SU-DHL-6 (cell line): Measurements from ENCODE around the gene IP6K3.

Experiments used
- H2AFZ ChIP-seq: fragments of 200-600 bp; sonication (generic); 2 replicates; pipeline ENCODE4 v1.6.1; 2014; ENCODE audit warnings: low read depth, mild to moderate bottlenecking, moderate library complexity, mixed read lengths, antibody characterized with exemption, low read length; ENCODE audit not compliant: severe bottlenecking
- H3F3A ChIP-seq: fragments of 200-600 bp; shearing (Covaris generic); 2 replicates; pipeline ENCODE4 v1.6.0; 2016; ENCODE audit warnings: antibody characterized with exemption, mild to moderate bottlenecking; ENCODE audit not compliant: insufficient read depth
- H3K27ac ChIP-seq: fragments of 200-600 bp; sonication (generic); 2 replicates; pipeline ENCODE4 v1.5.1; 2016; ENCODE audit warnings: low read depth, mild to moderate bottlenecking, low read length, moderate library complexity, mixed read lengths
- H3K27me3 ChIP-seq: fragments of 200-600 bp; sonication (generic), shearing (Covaris generic); 2 replicates; pipeline ENCODE4 v1.6.0; 2014; ENCODE audit warnings: mild to moderate bottlenecking, low read length
- H3K36me3 ChIP-seq: fragments of 200-600 bp; sonication (generic); 2 replicates; pipeline ENCODE4 v1.6.1; 2014; ENCODE audit warnings: mild to moderate bottlenecking, low read length, mixed read lengths
- H3K4me2 ChIP-seq: fragments of 300-600, 200-600 bp; shearing (Covaris generic), sonication (generic); 2 replicates; pipeline ENCODE4 v1.6.0; 2014; ENCODE audit warnings: low read length, low read depth, mild to moderate bottlenecking; ENCODE audit not compliant: poor library complexity, severe bottlenecking
- H3K4me3 ChIP-seq: fragments of 200-600 bp; sonication (generic); 2 replicates; pipeline ENCODE4 v1.5.1; 2014; ENCODE audit warnings: antibody characterized with exemption, low read length, mild to moderate bottlenecking, mixed read lengths; ENCODE audit not compliant: insufficient read depth, poor library complexity, severe bottlenecking
- H3K79me2 ChIP-seq: fragments of 200-600 bp; sonication (generic); 2 replicates; pipeline ENCODE4 v1.6.1; 2014; ENCODE audit warnings: mild to moderate bottlenecking, low read length, moderate library complexity; ENCODE audit not compliant: insufficient read depth
- H3K9ac ChIP-seq: fragments of 200-600 bp; sonication (generic); 2 replicates; pipeline ENCODE4 v1.7.0; 2014; ENCODE audit warnings: mild to moderate bottlenecking, low read length
- H3K9me2 ChIP-seq: fragments of 200-600 bp; sonication (generic); replicated peaks from 2 replicates; pipeline ENCODE4 v1.6.1; 2014; ENCODE audit warnings: low read length; ENCODE audit not compliant: insufficient read depth
- H3K9me3 ChIP-seq: fragments of 200-600 bp; sonication (generic); 2 replicates; pipeline ENCODE4 v1.6.1; 2014; ENCODE audit warnings: low read length, mixed read lengths; ENCODE audit not compliant: insufficient read depth
- H4K20me1 ChIP-seq: fragments of 200-600 bp; sonication (generic); 2 replicates; pipeline ENCODE4 v1.6.1; 2014; ENCODE audit warnings: low read depth, mild to moderate bottlenecking, antibody characterized with exemption, low read length, moderate library complexity, mixed read lengths
- EZH2phosphoT487 ChIP-seq: fragments of 200-600 bp; sonication (generic), shearing (Covaris generic); conservative IDR thresholded peaks from 2 replicates; pipeline ENCODE4 v1.6.1; 2018; ENCODE audit warnings: mild to moderate bottlenecking, antibody characterized with exemption, low read length, moderate library complexity, mixed read lengths
- TF ChIP-seq, protein P1 (sequence below): fragments of 200-600 bp; sonication (generic); IDR thresholded peaks from one replicate; pipeline ENCODE4 v1.5.1; 2017; ENCODE audit warnings: antibody characterized with exemption, mild to moderate bottlenecking, low read length, moderate library complexity; ENCODE audit not compliant: insufficient read depth, poor library complexity, severe bottlenecking

The IP6K3 gene

DNA sequence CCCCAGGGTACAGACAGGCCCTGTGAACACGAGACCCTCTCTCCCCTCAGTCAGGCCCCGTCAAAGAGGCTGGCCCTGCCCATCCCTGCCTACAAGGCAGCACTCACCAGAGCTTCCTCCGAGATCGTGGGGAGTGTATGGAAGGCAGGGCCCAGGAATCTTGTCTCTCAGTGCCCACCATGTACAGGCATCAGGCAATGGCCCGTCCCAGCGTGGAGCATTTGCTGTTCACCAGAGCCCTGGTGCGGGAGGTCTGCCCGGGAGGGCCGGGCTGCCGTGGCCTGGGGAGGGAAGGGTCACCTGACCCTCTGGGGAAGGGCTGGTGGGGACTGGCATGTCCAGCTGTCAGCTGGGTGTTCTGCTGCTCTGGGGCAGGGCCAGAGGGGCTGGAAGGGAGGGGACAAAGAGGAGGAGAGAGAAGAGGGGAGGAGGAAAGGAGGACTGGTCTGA, at the start of gene IP6K3:
IP6K3 (minus strand) TSS at position 255 of the 450 bp plus-strand sequence. CDS start 11,429 bp downstream, outside the sequence.
- no peak within 1 kb of the TSS for H3K27ac ChIP-seq
- no peak for TF ChIP-seq EZH2phosphoT487
- TF ChIP-seq, protein P1, sequence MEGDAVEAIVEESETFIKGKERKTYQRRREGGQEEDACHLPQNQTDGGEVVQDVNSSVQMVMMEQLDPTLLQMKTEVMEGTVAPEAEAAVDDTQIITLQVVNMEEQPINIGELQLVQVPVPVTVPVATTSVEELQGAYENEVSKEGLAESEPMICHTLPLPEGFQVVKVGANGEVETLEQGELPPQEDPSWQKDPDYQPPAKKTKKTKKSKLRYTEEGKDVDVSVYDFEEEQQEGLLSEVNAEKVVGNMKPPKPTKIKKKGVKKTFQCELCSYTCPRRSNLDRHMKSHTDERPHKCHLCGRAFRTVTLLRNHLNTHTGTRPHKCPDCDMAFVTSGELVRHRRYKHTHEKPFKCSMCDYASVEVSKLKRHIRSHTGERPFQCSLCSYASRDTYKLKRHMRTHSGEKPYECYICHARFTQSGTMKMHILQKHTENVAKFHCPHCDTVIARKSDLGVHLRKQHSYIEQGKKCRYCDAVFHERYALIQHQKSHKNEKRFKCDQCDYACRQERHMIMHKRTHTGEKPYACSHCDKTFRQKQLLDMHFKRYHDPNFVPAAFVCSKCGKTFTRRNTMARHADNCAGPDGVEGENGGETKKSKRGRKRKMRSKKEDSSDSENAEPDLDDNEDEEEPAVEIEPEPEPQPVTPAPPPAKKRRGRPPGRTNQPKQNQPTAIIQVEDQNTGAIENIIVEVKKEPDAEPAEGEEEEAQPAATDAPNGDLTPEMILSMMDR = no peak
- no peaks in the 10 kb centered on the region; the same call in 1 of the 2 replicates for H4K20me1 ChIP-seq
- no peaks in the 10 kb centered on the region for H3K79me2 ChIP-seq
- no peaks in the 10 kb centered on the region for H3K9me3 ChIP-seq
- no peak within 1 kb of the TSS for H3K4me3 ChIP-seq
- H3K27me3 ChIP-seq = no peaks in the 10 kb centered on the region
- no peak within 1 kb of the TSS for H2AFZ ChIP-seq
- no peaks in the 10 kb centered on the region for H3F3A ChIP-seq
- no peaks in the 10 kb centered on the region for H3K36me3 ChIP-seq
- H3K9ac ChIP-seq = no peak within 1 kb of the TSS
- no peak within 1 kb of the TSS for H3K4me2 ChIP-seq
- no peaks in the 10 kb centered on the region for H3K9me2 ChIP-seq

DNA sequence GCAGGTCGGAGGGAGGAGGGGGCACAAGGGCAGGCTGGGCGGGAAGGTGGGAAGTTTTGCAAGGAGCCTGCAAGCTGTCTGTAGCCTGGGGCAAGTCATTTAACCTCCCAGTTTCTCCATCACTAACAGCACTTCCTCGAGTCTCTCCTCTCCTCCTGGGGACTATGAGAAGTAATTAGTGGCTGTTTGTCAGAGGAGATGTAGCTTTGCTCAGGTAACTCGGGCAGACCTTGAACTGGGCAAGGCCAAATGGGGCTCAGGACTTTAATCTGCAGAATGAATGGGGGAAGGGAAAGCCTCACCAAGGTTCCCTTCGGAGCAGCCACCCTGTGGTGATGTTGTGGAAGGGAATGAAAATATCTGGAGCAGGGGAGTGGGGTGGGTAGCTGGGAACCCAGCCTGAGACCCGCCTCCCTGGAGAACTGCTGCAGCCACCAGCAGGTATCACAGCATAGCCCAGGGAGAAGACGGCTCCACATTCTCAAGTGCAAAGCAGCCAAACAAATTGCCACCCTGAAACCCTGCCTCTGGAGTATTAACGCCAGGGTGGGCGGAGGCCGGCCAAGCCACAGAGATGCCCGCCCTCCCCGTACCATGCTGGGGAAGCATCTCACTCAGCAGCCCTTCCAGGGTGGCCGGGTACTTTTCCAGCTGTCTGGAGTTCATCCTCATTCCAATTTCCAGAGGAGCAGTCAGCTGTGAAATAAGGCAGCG, 48.4 kb upstream of the IP6K3 start:
- Histone ChIP-seq H3K4me3 (no peak overlapping the region), H3K9ac (no peak overlapping the region), H3K9me2 (no peaks in the 10 kb centered on the region), H3K27me3 (no peaks in the 10 kb centered on the region), H3K9me3 (no peaks in the 10 kb centered on the region), H3K36me3 (no peaks in the 10 kb centered on the region), H3K27ac (no peak overlapping the region), H3K79me2 (no peaks in the 10 kb centered on the region), H3F3A (no peaks in the 10 kb centered on the region), H2AFZ (no peak overlapping the region), H3K4me2 (no peak overlapping the region), H4K20me1 (no peaks in the 10 kb centered on the region)
- TF ChIP-seq, protein P1 = no peak
- TF ChIP-seq EZH2phosphoT487 = no peak

GRCh38 chr6:33792981-33793380, 46.3 kb upstream of the IP6K3 start:
- H3K4me2 ChIP-seq = no peak overlapping the region
- H2AFZ ChIP-seq = no peak overlapping the region
- no peak overlapping the region for H3K9ac ChIP-seq
- peaks cover 1% of the 10 kb centered on the region; the same call in 1 of the 2 replicates for H3K79me2 ChIP-seq
- H3K27ac ChIP-seq = no peak overlapping the region
- no peaks in the 10 kb centered on the region for H3F3A ChIP-seq
- H3K9me2 ChIP-seq = no peaks in the 10 kb centered on the region
- TF ChIP-seq, protein P1 = no peak
- no peaks in the 10 kb centered on the region for H4K20me1 ChIP-seq
- H3K9me3 ChIP-seq = no peaks in the 10 kb centered on the region
- H3K36me3 ChIP-seq = no peaks in the 10 kb centered on the region
- no peaks in the 10 kb centered on the region for H3K27me3 ChIP-seq
- H3K4me3 ChIP-seq = no peak overlapping the region
